IMR-90 (cell line): Measurements from ENCODE around the gene CLSTN1. TPM values are rescaled to one million over a fixed set of nuclear protein-coding genes. Genes with fewer than 3 reads are reported as not detected.

Experiments
- ATAC-seq: fragments of 200-7000 bp; cut with Tn5 transposase; 2 replicates; pipeline ENCODE4 v1.9.1; 2020; ENCODE audit warnings: low read depth, mild to moderate bottlenecking, moderate library complexity
- BruUV-seq: library from RNA; stranded (reverse); fragments of 400-500 nt; replicated peaks from 2 replicates; lab custom pipeline; 2021; lab: Mats Ljungman, UMichigan
- CTCF ChIA-PET: fragments of 300-600 bp; formaldehyde crosslinking; extraction: SDS; loops from one replicate; lab custom pipeline; 2021; ENCODE audit warnings: antibody characterized with exemption; lab: Yijun Ruan, JAX
- POLR2A ChIA-PET: fragments of 300-600 bp; sonication (Branson Sonifier 250); formaldehyde crosslinking; loops from one replicate; lab custom pipeline; 2022; ENCODE audit warnings: antibody characterized with exemption; ENCODE audit not compliant: unreplicated experiment; lab: Charles Lee
- DNase-seq: peaks from one replicate; pipeline ENCODE4 v3.0.0; 2013
- H2AFZ ChIP-seq: replicated peaks from 2 replicates; pipeline ENCODE3; 2013; ENCODE audit warnings: low read length, mild to moderate bottlenecking; ENCODE audit not compliant: poor library complexity
- H2AK5ac ChIP-seq: 2 replicates; pipeline ENCODE4 v1.6.1; 2013; ENCODE audit warnings: low read depth, low read length, inconsistent platforms
- H2AK9ac ChIP-seq: replicated peaks from 2 replicates; pipeline ENCODE3; 2013; ENCODE audit warnings: mild to moderate bottlenecking, low read depth, low read length, moderate library complexity; ENCODE audit not compliant: poor library complexity
- H2BK120ac ChIP-seq: 2 replicates; pipeline ENCODE4 v1.6.1; 2013; ENCODE audit warnings: low read depth, low read length, inconsistent platforms
- H2BK15ac ChIP-seq: 3 replicates; pipeline ENCODE4 v1.6.1; 2013; ENCODE audit warnings: low read depth, low read length, inconsistent platforms
- H2BK20ac ChIP-seq: 2 replicates; pipeline ENCODE4 v1.6.1; 2013; ENCODE audit warnings: low read depth, mild to moderate bottlenecking, inconsistent platforms, low read length, moderate library complexity
- H2BK5ac ChIP-seq: 2 replicates; pipeline ENCODE4 v1.6.1; 2013; ENCODE audit warnings: mild to moderate bottlenecking, low read depth, low read length, inconsistent platforms; ENCODE audit not compliant: poor library complexity, severe bottlenecking
- H3K14ac ChIP-seq: replicated peaks from 2 replicates; pipeline ENCODE4 v1.6.1; 2013; ENCODE audit warnings: low read depth, low read length, inconsistent platforms
- H3K18ac ChIP-seq: 2 replicates; pipeline ENCODE4 v1.6.1; 2013; ENCODE audit warnings: low read depth, low read length, control low read depth
- H3K23ac ChIP-seq: 2 replicates; pipeline ENCODE4 v1.6.1; 2013; ENCODE audit warnings: low read depth, low read length, inconsistent platforms
- H3K27ac ChIP-seq: 2 replicates; pipeline ENCODE4 v1.5.1; 2013; ENCODE audit warnings: mild to moderate bottlenecking, control low read depth, low read length; ENCODE audit not compliant: insufficient read depth
- H3K27me3 ChIP-seq: 2 replicates; pipeline ENCODE4 v1.6.1; 2013; ENCODE audit warnings: low read length; ENCODE audit not compliant: control insufficient read depth, insufficient read depth
- H3K36me3 ChIP-seq: 2 replicates; pipeline ENCODE4 v1.6.1; 2013; ENCODE audit warnings: low read length, mixed read lengths; ENCODE audit not compliant: control insufficient read depth, insufficient read depth
- H3K4ac ChIP-seq: 2 replicates; pipeline ENCODE4 v1.6.1; 2013; ENCODE audit warnings: low read depth, low read length, inconsistent platforms
- H3K4me1 ChIP-seq: 2 replicates; pipeline ENCODE4 v1.6.1; 2013; ENCODE audit warnings: low read length, mixed read lengths; ENCODE audit not compliant: control insufficient read depth, insufficient read depth
- H3K4me2 ChIP-seq: 2 replicates; pipeline ENCODE4 v1.6.1; 2013; ENCODE audit warnings: low read depth, mild to moderate bottlenecking, control low read depth, low read length, moderate library complexity
- H3K4me3 ChIP-seq: 2 replicates; pipeline ENCODE4 v1.5.1; 2013; ENCODE audit warnings: low read depth, mild to moderate bottlenecking, control low read depth, low read length, moderate library complexity; ENCODE audit not compliant: insufficient read depth
- H3K56ac ChIP-seq: 2 replicates; pipeline ENCODE4 v1.6.1; 2013; ENCODE audit warnings: low read length, inconsistent platforms; ENCODE audit not compliant: insufficient read depth; ENCODE audit errors: extremely low read depth
- H3K79me1 ChIP-seq, 2 experiments: 2 replicates each; pipeline ENCODE4 v1.6.1; 2013; ENCODE audit warnings: low read length in 2 of 2, inconsistent platforms in 1 of 2, low read depth in 1 of 2
- H3K9ac ChIP-seq: 2 replicates; pipeline ENCODE4 v1.6.1; 2013; ENCODE audit warnings: low read depth, low read length, control low read depth
- H3K9me1 ChIP-seq: 2 replicates; pipeline ENCODE4 v1.6.1; 2013; ENCODE audit warnings: low read length, inconsistent platforms; ENCODE audit not compliant: insufficient read depth
- H3K9me3 ChIP-seq: 2 replicates; pipeline ENCODE4 v1.6.1; 2013; ENCODE audit warnings: low read length; ENCODE audit not compliant: control insufficient read depth, insufficient read depth
- H4K20me1 ChIP-seq: 2 replicates; pipeline ENCODE4 v1.6.1; 2013; ENCODE audit warnings: low read length, inconsistent platforms; ENCODE audit not compliant: insufficient read depth
- H4K5ac ChIP-seq: 2 replicates; pipeline ENCODE4 v1.6.1; 2013; ENCODE audit warnings: mild to moderate bottlenecking, low read depth, low read length, control low read depth
- H4K8ac ChIP-seq, 2 experiments: 2 replicates each; pipeline ENCODE4 v1.6.1; 2013; ENCODE audit warnings: low read depth in 2 of 2, low read length in 2 of 2, control low read depth in 1 of 2, inconsistent platforms in 1 of 2
- H4K91ac ChIP-seq: 2 replicates; pipeline ENCODE4 v1.6.1; 2013; ENCODE audit warnings: low read depth, low read length, inconsistent platforms; ENCODE audit not compliant: insufficient read depth
- ELK1 ChIP-seq: fragments of 150-350 bp; IDR thresholded peaks from 2 replicates; pipeline ENCODE4 v1.6.1; 2016; ENCODE audit warnings: low read depth, mild to moderate bottlenecking, low read length, moderate library complexity, borderline replicate concordance
- MAZ ChIP-seq: IDR thresholded peaks from 2 replicates; pipeline ENCODE4 v1.6.1; 2012; ENCODE audit warnings: low read depth, mild to moderate bottlenecking, low read length, improper control_type of control experiment, moderate library complexity, borderline replicate concordance
- MXI1 ChIP-seq: IDR thresholded peaks from 2 replicates; pipeline ENCODE4 v1.6.1; 2012; ENCODE audit warnings: low read depth, mild to moderate bottlenecking, low read length, moderate library complexity, borderline replicate concordance
- RAD21 ChIP-seq: IDR thresholded peaks from 2 replicates; pipeline ENCODE4 v1.6.1; 2012; ENCODE audit warnings: low read length, improper control_type of control experiment
- SMC3 ChIP-seq: fragments of 150-350 bp; IDR thresholded peaks from 2 replicates; pipeline ENCODE4 v1.6.1; 2016; ENCODE audit warnings: low read depth, mild to moderate bottlenecking, antibody characterized with exemption, low read length, moderate library complexity
- USF2 ChIP-seq: fragments of 150-350 bp; IDR thresholded peaks from 2 replicates; pipeline ENCODE4 v1.6.1; 2017; ENCODE audit warnings: mild to moderate bottlenecking, antibody characterized with exemption, low read length, low read depth
- WGBS, 2 experiments: methylation state at CpG; one replicate each; pipeline versions ENCODE4 v1.1.5 to v1.1.7; 2013; ENCODE audit warnings: missing lambda C conversion rate in 2 of 2; ENCODE audit not compliant: insufficient read length in 1 of 2; ENCODE audit errors: extremely low coverage in 2 of 2; 5-methylcytosine and 5-hydroxymethylcytosine counted together
- dilution Hi-C: fragments of 300-500 bp; cut with HindIII; formaldehyde crosslinking; loops from one replicate; pipeline ENCODE4 v1.14.3; 2018; ENCODE audit warnings: low sequenced_read_pairs; ENCODE audit not compliant: unreplicated experiment
- in situ Hi-C: fragments of 300-500 bp; cut with MboI; formaldehyde crosslinking; loops from 3 replicates; pipeline ENCODE4 v1.14.3; 2019; ENCODE audit warnings: low sequenced_read_pairs, inconsistent platforms, mixed read lengths
- intact Hi-C: fragments of 100-400 bp; cut with micrococcal nuclease; formaldehyde crosslinking; loops from 2 replicates; pipeline ENCODE4 v1.10.0; 2022
- polyA plus RNA-seq, 3 experiments: library from polyadenylated mRNA; depleted of rRNA; stranded (reverse); fragments of >200 nt; gene quantifications; 2 replicates each; pipeline ENCODE4 v1.2.3, GENCODE V29; 2012; ENCODE audit warnings: low replicate concordance in 1 of 3
- total RNA-seq: library from RNA; depleted of rRNA; stranded (reverse); fragments of >200 nt; gene quantifications from 2 replicates; pipeline ENCODE4 v1.2.3, GENCODE V29; 2012

CLSTN1 gene
- total and polyA plus RNA-seq, 2 of the 4 experiments (the other 2 are of a cell fraction): 30.1 to 72.2 TPM

- Histone ChIP-seq H3K9me3 (peaks cover 3% of the 10 kb centered on the region; the same call in 1 of the 2 replicates), H3K4me1 (peaks cover 2% of the 10 kb centered on the region; the same call in 1 of the 2 replicates), H4K20me1 (no peaks in the 10 kb centered on the region), H2BK15ac (no peak overlapping the region), H3K79me1 (no peaks in the 10 kb centered on the region), H2AK5ac (no peak overlapping the region), H2BK20ac (no peak overlapping the region), H3K4ac (no peak overlapping the region), H2BK5ac (no peak overlapping the region), H3K18ac (no peak overlapping the region), H4K8ac (no peak overlapping the region), H3K4me3 (no peak overlapping the region), H2AFZ (peak overlapping the region; percentile 0), H3K27me3 (no peaks in the 10 kb centered on the region; the same call in 1 of the 2 replicates), H4K91ac (no peak overlapping the region), H4K5ac (no peak overlapping the region), H3K27ac (no peak overlapping the region), H3K23ac (no peak overlapping the region), H3K4me2 (no peak overlapping the region), H2BK120ac (no peak overlapping the region), H3K56ac (no peak overlapping the region), H2AK9ac (peak overlapping the region; percentile 62), H3K36me3 (no peaks in the 10 kb centered on the region), H3K9me1 (no peaks in the 10 kb centered on the region), H3K14ac (no peak overlapping the region), H3K9ac (no peak overlapping the region)
- BruUV-seq: no TSS peak
- TF ChIP-seq MXI1 (no peak), USF2 (no peak), MAZ (no peak), SMC3 (no peak), RAD21 (no peak), ELK1 (no peak)
- CTCF ChIA-PET: no interaction called here
- no peak for ATAC-seq
- dilution Hi-C loops: no loop called here
- in situ Hi-C loops: no loop called here
- POLR2A ChIA-PET: no interaction called here
- no peak for DNase-seq
- intact Hi-C loops: no loop called here
- 70% methylated on average over 2 of the region's 20 CpGs; no CpG with 5 or more reads in 1 of the 2 experiments for WGBS, 2 experiments
Measured at GRCh38 chr1:9842781-9843575, 19.2 kb upstream of the CLSTN1 start.
